Gastrocnemius medialis (tissue), 4 donors: ENCODE measurements around the gene RANBP17. TPM values are rescaled to one million over a fixed set of nuclear protein-coding genes. Genes with fewer than 3 reads are reported as not detected.

ENCODE experiments used
- ATAC-seq, 2 donors: fragments of 150-250 bp; one replicate each; pipeline ENCODE4 v1.9.1; 2016
- DNase-seq, 2 donors: peaks; one replicate each; pipeline ENCODE4 v3.0.0-alpha.2; 2019
- H3K27ac ChIP-seq, 4 donors: fragments of 200-600 bp; sonication (generic); 1 replicate in 1 of 4; 2 replicates in 3 of 4; pipeline ENCODE4 v1.5.1; 2016 to 2018; ENCODE audit warnings: mild to moderate bottlenecking in 2 of 4, moderate library complexity in 1 of 4
- H3K27me3 ChIP-seq, 3 donors: fragments of 200-600 bp; sonication (generic) in 2 of 3; 1 replicate in 1 of 3; 2 replicates in 2 of 3; pipeline versions ENCODE4 v1.5.1 to v1.6.0; 2016 to 2019; ENCODE audit warnings: mild to moderate bottlenecking in 1 of 3, moderate library complexity in 1 of 3
- H3K36me3 ChIP-seq, 2 donors: fragments of 200-600 bp; sonication (generic) in 1 of 2; one replicate each; pipeline ENCODE4 v1.5.1; 2017 to 2018
- H3K4me1 ChIP-seq, 2 donors: fragments of 200-600 bp; sonication (generic) in 1 of 2; one replicate each; pipeline ENCODE4 v1.5.1; 2016 to 2017; ENCODE audit warnings: mild to moderate bottlenecking in 2 of 2
- H3K4me3 ChIP-seq, 4 donors: fragments of 200-600 bp; sonication (generic) in 3 of 4; 1 replicate in 1 of 4; 2 replicates in 3 of 4; pipeline ENCODE4 v1.5.1; 2016 to 2019; ENCODE audit warnings: mild to moderate bottlenecking in 2 of 4
- H3K9me3 ChIP-seq, 3 donors: fragments of 200-600 bp; sonication (generic) in 2 of 3; 1 replicate in 1 of 3; 2 replicates in 2 of 3; pipeline ENCODE4 v1.5.1; 2016 to 2019
- POLR2A ChIP-seq, 2 donors: fragments of 450-650 bp; IDR thresholded peaks; one replicate each; pipeline ENCODE4 v1.6.1; 2017; ENCODE audit warnings: antibody characterized with exemption in 2 of 2, mild to moderate bottlenecking in 2 of 2, moderate library complexity in 2 of 2
- in situ Hi-C, 4 donors: fragments of 200-750 bp; cut with MboI; loops; one replicate each; pipeline versions ENCODE4 v1.15.0 to v1.8.0; 2017; ENCODE audit warnings: low sequenced_read_pairs in 4 of 4
- intact Hi-C: fragments of 100-400 bp; cut with DNase I; formaldehyde crosslinking; loops from one replicate; pipeline ENCODE4 v1.15.1; 2023; ENCODE audit warnings: low total_unique reads
- total RNA-seq, 4 donors: library from RNA; depleted of rRNA; stranded (reverse); fragments of >200 nt; gene quantifications; one replicate each; pipeline versions ENCODE4 v1.1.0 to v1.2.3, GENCODE V29; 2016
- TF ChIP-seq, protein P1 (sequence below), 5 experiments: fragments of 450-650 bp in 3 of 5; fragments of 200-600 bp in 2 of 5; sonication (generic) in 2 of 5; IDR thresholded peaks in 4 of 5; conservative IDR thresholded peaks in 1 of 5; 1 replicate in 4 of 5; 2 replicates in 1 of 5; pipeline ENCODE4 v1.5.1; 2016 to 2019; ENCODE audit warnings: antibody characterized with exemption in 5 of 5, mild to moderate bottlenecking in 3 of 5, moderate library complexity in 3 of 5

Gene RANBP17
- total RNA-seq, 4 donors from 2014 or later, result 1.1 to 3.2 TPM; not detected in 2

DNA sequence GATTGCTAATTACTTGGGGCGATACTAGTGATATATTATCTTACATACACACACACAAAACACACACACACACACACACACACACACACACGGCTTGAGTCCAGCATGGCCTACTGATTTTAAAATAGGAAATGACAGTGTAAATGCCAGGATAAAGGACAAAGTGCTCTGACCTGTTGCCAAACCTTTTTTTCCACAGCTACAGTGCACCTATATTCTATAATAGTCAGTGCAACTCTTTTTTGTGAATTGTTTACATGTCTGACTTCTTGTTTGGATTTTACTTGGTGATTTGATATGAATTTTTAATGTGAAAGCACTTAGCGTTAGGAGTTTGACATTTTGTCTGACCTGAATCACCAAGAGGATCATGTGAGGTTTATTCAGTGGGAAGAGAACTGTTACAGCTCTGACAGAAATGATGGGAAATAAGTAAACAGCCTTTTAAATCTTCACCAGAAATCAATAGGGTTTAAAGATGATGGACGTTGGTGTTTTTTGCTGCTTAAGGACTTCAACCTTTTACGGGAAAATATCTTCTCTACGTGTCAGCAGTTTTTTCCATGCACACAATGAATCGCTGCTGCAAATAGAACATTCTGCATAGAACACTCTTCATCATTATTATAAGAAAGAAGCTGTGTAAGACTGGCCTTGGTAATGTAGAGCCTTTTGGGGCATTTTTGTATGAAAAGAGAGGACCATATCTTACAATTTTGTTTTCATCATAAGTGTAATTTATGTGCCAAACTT, 218.5 kb downstream of the RANBP17 start:
- in situ Hi-C loops (no loop called here), intact Hi-C loops (no loop called here)
- Histone ChIP-seq H3K27ac (no peak overlapping the region), H3K4me3 (no peak overlapping the region), H3K36me3 (no peaks in the 10 kb centered on the region), H3K27me3 (no peaks in the 10 kb centered on the region), H3K4me1 (no peaks in the 10 kb centered on the region), H3K9me3 (no peaks in the 10 kb centered on the region)
- ATAC-seq (no peak), DNase-seq (no peak)
- no peak for TF ChIP-seq POLR2A (IDR thresholded peaks at IDR 0.05)
- TF ChIP-seq, protein P1, sequence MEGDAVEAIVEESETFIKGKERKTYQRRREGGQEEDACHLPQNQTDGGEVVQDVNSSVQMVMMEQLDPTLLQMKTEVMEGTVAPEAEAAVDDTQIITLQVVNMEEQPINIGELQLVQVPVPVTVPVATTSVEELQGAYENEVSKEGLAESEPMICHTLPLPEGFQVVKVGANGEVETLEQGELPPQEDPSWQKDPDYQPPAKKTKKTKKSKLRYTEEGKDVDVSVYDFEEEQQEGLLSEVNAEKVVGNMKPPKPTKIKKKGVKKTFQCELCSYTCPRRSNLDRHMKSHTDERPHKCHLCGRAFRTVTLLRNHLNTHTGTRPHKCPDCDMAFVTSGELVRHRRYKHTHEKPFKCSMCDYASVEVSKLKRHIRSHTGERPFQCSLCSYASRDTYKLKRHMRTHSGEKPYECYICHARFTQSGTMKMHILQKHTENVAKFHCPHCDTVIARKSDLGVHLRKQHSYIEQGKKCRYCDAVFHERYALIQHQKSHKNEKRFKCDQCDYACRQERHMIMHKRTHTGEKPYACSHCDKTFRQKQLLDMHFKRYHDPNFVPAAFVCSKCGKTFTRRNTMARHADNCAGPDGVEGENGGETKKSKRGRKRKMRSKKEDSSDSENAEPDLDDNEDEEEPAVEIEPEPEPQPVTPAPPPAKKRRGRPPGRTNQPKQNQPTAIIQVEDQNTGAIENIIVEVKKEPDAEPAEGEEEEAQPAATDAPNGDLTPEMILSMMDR (IDR thresholded peaks at IDR 0.05 in 4 of 5, conservative IDR thresholded peaks at IDR 0.05 in 1 of 5), result no peak

DNA sequence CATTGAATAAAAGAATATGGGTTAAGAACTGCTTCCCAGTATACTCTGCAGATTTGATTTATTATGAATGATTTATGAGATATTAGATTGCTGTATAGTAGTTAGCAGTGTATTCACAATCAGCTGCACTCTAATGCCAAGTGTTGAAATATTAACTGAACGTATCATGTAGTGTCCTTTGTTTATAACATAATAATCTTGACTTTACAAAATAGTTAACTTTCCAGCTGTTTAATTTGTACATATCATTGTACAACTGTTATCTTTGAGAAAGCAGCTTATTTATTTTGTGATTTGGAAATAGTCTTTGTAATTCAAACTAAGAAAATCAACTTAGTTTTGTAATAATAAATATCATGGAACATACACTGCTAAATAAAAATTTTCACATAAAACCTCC, 219.5 kb downstream of the RANBP17 start:
- Histone ChIP-seq H3K4me3 (no peak overlapping the region), H3K27ac (no peak overlapping the region), H3K9me3 (no peaks in the 10 kb centered on the region), H3K36me3 (no peaks in the 10 kb centered on the region), H3K4me1 (no peaks in the 10 kb centered on the region), H3K27me3 (no peaks in the 10 kb centered on the region)
- no peak for ATAC-seq
- DNase-seq, result no peak
- in situ Hi-C loops (no loop called here), intact Hi-C loops (no loop called here)
- no peak for TF ChIP-seq POLR2A (IDR thresholded peaks at IDR 0.05)

- H3K9me3 ChIP-seq, result no peaks in the 10 kb centered on the region
- DNase-seq (no peak), ATAC-seq (no peak)
- no peak overlapping the region for H3K4me3 ChIP-seq
- intact Hi-C loops (no loop called here), in situ Hi-C loops (no loop called here)
- H3K4me1 ChIP-seq, result no peaks in the 10 kb centered on the region
- H3K27ac ChIP-seq, result no peak overlapping the region
- H3K27me3 ChIP-seq, result no peaks in the 10 kb centered on the region
- no peaks in the 10 kb centered on the region for H3K36me3 ChIP-seq
- no peak for TF ChIP-seq POLR2A (IDR thresholded peaks at IDR 0.05)
- TF ChIP-seq, protein P1 (IDR thresholded peaks at IDR 0.05 in 4 of 5, conservative IDR thresholded peaks at IDR 0.05 in 1 of 5), result no peak
Measured at GRCh38 chr5:171092194-171092593, 230.4 kb downstream of the RANBP17 start.

GRCh38 chr5:171093598-171093997, 231.8 kb downstream of the RANBP17 start:
- Histone ChIP-seq H3K27me3 (no peaks in the 10 kb centered on the region), H3K9me3 (no peaks in the 10 kb centered on the region), H3K27ac (no peak overlapping the region), H3K36me3 (no peaks in the 10 kb centered on the region), H3K4me1 (no peaks in the 10 kb centered on the region), H3K4me3 (no peak overlapping the region)
- intact Hi-C loops (no loop called here), in situ Hi-C loops (no loop called here)
- no peak for ATAC-seq
- TF ChIP-seq, protein P1 (IDR thresholded peaks at IDR 0.05 in 4 of 5, conservative IDR thresholded peaks at IDR 0.05 in 1 of 5), result no peak
- DNase-seq, result no peak

DNA sequence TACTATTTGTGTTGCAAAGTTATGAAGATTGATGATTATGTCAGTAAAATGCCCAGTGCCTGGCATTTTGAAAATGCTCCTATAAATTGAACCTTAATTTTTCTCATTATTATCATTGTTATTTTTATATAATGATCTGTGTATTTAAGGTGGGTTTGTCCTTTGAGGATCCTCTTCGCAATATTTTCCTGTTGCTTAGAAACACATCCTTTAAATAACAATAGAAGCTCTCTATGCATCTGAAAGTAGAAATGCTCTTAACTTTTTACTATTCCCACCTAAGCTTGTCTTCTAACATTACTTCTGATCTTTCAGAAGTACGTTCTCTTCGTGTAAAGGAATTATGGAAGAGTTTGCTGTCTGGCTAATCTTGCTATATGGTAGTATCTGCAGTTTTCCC, 232.5 kb downstream of the RANBP17 start:
- H3K9me3 ChIP-seq, result no peaks in the 10 kb centered on the region
- ATAC-seq, result no peak
- H3K27ac ChIP-seq, result no peak overlapping the region
- H3K4me1 ChIP-seq, result no peaks in the 10 kb centered on the region
- no peak for DNase-seq
- H3K27me3 ChIP-seq, result no peaks in the 10 kb centered on the region
- H3K36me3 ChIP-seq, result no peaks in the 10 kb centered on the region
- in situ Hi-C loops (no loop called here), intact Hi-C loops (no loop called here)
- H3K4me3 ChIP-seq, result no peak overlapping the region
- TF ChIP-seq POLR2A (IDR thresholded peaks at IDR 0.05), result no peak
- TF ChIP-seq, protein P1 (IDR thresholded peaks at IDR 0.05 in 4 of 5, conservative IDR thresholded peaks at IDR 0.05 in 1 of 5), result no peak
